ENCODE results near the gene PTP4A1. TPM values are rescaled to one million over a fixed set of nuclear protein-coding genes. Genes with fewer than 3 reads are reported as not detected.

PTP4A1 gene
- total and polyA plus RNA-seq, 2 experiments from 2014 or later, result 213 to 264 TPM

GRCh38 chr6:63573076-63573898 is 1.0 kb downstream of the PTP4A1 start:
- Histone ChIP-seq H3K4me1 (ENCODE audit: insufficient read depth) (no peaks in the 10 kb centered on the region), H2AFZ (no peak overlapping the region), H3K27me3 (no peaks in the 10 kb centered on the region), H3K36me3 (replicated peaks; ENCODE audit: insufficient read depth, low read depth) (no peaks in the 10 kb centered on the region), H3K4me2 (peak overlapping the region; percentile 73), H3K27ac (peak overlapping the region; percentile 100), H4K20me1 (ENCODE audit: insufficient read depth, poor library complexity, severe bottlenecking) (peaks cover 44% of the 10 kb centered on the region), H3K4me3 (peak overlapping the region; percentile 93), H3K9me3 (ENCODE audit: low read depth) (no peaks in the 10 kb centered on the region), H3K79me2 (peaks cover 65% of the 10 kb centered on the region), H3K9me2 (replicated peaks; ENCODE audit: insufficient read depth) (no peaks in the 10 kb centered on the region)
- peak; percentile 4 for TF ChIP-seq CTCF (IDR thresholded peaks at IDR 0.05; ENCODE audit: poor library complexity)
- TF ChIP-seq EZH2phosphoT487 (IDR thresholded peaks at IDR 0.05; ENCODE audit: low read depth, severe bottlenecking, unreplicated experiment), result no peak
- WGBS (ENCODE audit: low lambda C conversion rate, missing lambda C conversion rate), result under 1% methylated on average over 49 of the region's 86 CpGs
- peak; percentile 83 for DNase-seq (ENCODE audit: low spot score)

- 6% methylated on average over 10 of the region's 10 CpGs for WGBS (ENCODE audit: low lambda C conversion rate, missing lambda C conversion rate)
- no peaks in the 10 kb centered on the region for H3K9me3 ChIP-seq (ENCODE audit: low read depth)
- no peaks in the 10 kb centered on the region for H3K27me3 ChIP-seq
- peaks cover 51% of the 10 kb centered on the region for H4K20me1 ChIP-seq (ENCODE audit: insufficient read depth, poor library complexity, severe bottlenecking)
- H3K36me3 ChIP-seq (replicated peaks; ENCODE audit: insufficient read depth, low read depth), result no peaks in the 10 kb centered on the region
- peak overlapping the region; percentile 100 for H3K27ac ChIP-seq
- peak overlapping the region; percentile 73 for H3K4me2 ChIP-seq
- no peak overlapping the region for H2AFZ ChIP-seq
- TF ChIP-seq EZH2phosphoT487 (IDR thresholded peaks at IDR 0.05; ENCODE audit: low read depth, severe bottlenecking, unreplicated experiment) (no peak), CTCF (IDR thresholded peaks at IDR 0.05; ENCODE audit: poor library complexity) (peak; percentile 65), EZH2 (IDR thresholded peaks at IDR 0.05; ENCODE audit: borderline replicate concordance) (no peak)
- peaks cover 73% of the 10 kb centered on the region for H3K79me2 ChIP-seq
- DNase-seq (ENCODE audit: low spot score), result peak; percentile 80
- no peaks in the 10 kb centered on the region for H3K4me1 ChIP-seq (ENCODE audit: insufficient read depth)
- H3K4me3 ChIP-seq, result peak overlapping the region; percentile 93
- no peaks in the 10 kb centered on the region for H3K9me2 ChIP-seq (replicated peaks; ENCODE audit: insufficient read depth)
Measured at GRCh38 chr6:63573899-63574553, 1.7 kb downstream of the PTP4A1 start.

GRCh38 chr6:63574554-63574900 is 2.2 kb downstream of the PTP4A1 start:
- H3K4me1 ChIP-seq (ENCODE audit: insufficient read depth), result no peaks in the 10 kb centered on the region
- H3K4me3 ChIP-seq, result peak overlapping the region; percentile 93
- H3K4me2 ChIP-seq, result peak overlapping the region; percentile 73
- H4K20me1 ChIP-seq (ENCODE audit: insufficient read depth, poor library complexity, severe bottlenecking), result peaks cover 53% of the 10 kb centered on the region
- H3K36me3 ChIP-seq (replicated peaks; ENCODE audit: insufficient read depth, low read depth), result no peaks in the 10 kb centered on the region
- TF ChIP-seq CTCF (IDR thresholded peaks at IDR 0.05; ENCODE audit: poor library complexity) (no peak), EZH2phosphoT487 (IDR thresholded peaks at IDR 0.05; ENCODE audit: low read depth, severe bottlenecking, unreplicated experiment) (no peak), EZH2 (IDR thresholded peaks at IDR 0.05; ENCODE audit: borderline replicate concordance) (no peak)
- DNase-seq (ENCODE audit: low spot score), result no peak
- 58% methylated on average over 2 of the region's 2 CpGs for whole genome bisulfite sequencing (ENCODE audit: low lambda C conversion rate, missing lambda C conversion rate)
- peaks cover 76% of the 10 kb centered on the region for H3K79me2 ChIP-seq
- H3K27ac ChIP-seq, result peak overlapping the region; percentile 100
- no peaks in the 10 kb centered on the region for H3K9me3 ChIP-seq (ENCODE audit: low read depth)
- no peak overlapping the region for H2AFZ ChIP-seq
- no peaks in the 10 kb centered on the region for H3K27me3 ChIP-seq
- H3K9me2 ChIP-seq (replicated peaks; ENCODE audit: insufficient read depth), result no peaks in the 10 kb centered on the region

Measured in hepatocyte (in vitro differentiated cells).